ENCODE results near the gene FAM120A.
"Not testable (repeated sequence)": the region's sequence is repeated elsewhere in the genome, so short reads cannot be mapped to it uniquely, and the experiment has no call there.

Gene FAM120A

GRCh38 chr9:93512170-93512812 lies 60.8 kb downstream of the FAM120A start:
- not testable (repeated sequence) for DNase-seq

- no peak for DNase-seq
Observed at GRCh38 chr9:93513606-93514005, 62.1 kb downstream of the FAM120A start.

GRCh38 chr9:93517331-93517730 lies 65.8 kb downstream of the FAM120A start:
- no peak for DNase-seq

GRCh38 chr9:93520523-93520922 lies 69.0 kb downstream of the FAM120A start:
- DNase-seq = no peak

- DNase-seq = no peak
Observed at GRCh38 chr9:93522736-93523135, 71.3 kb downstream of the FAM120A start.

GRCh38 chr9:93523518-93524144 lies 72.1 kb downstream of the FAM120A start:
- no peak for DNase-seq

GRCh38 chr9:93525476-93525875 lies 74.0 kb downstream of the FAM120A start:
- DNase-seq = no peak

- no peak for DNase-seq
Observed at GRCh38 chr9:93531374-93531773, 79.9 kb downstream of the FAM120A start.

GRCh38 chr9:93532141-93532540 lies 80.7 kb downstream of the FAM120A start:
- DNase-seq = no peak

GRCh38 chr9:93533863-93534262 lies 82.4 kb downstream of the FAM120A start:
- DNase-seq = no peak

- DNase-seq = no peak
Observed at GRCh38 chr9:93536167-93536566, 84.7 kb downstream of the FAM120A start.

- DNase-seq = no peak
Observed at GRCh38 chr9:93536874-93537273, 85.4 kb downstream of the FAM120A start.

- DNase-seq = no peak
Observed at GRCh38 chr9:93540305-93540704, 88.8 kb downstream of the FAM120A start.

GRCh38 chr9:93541005-93541404 lies 89.5 kb downstream of the FAM120A start:
- no peak for DNase-seq

GRCh38 chr9:93541581-93542349 lies 90.3 kb downstream of the FAM120A start:
- no peak for DNase-seq

- no peak for DNase-seq
Observed at GRCh38 chr9:93543117-93543516, 91.6 kb downstream of the FAM120A start.

- no peak for DNase-seq
Observed at GRCh38 chr9:93546356-93546755, 94.9 kb downstream of the FAM120A start.

- no peak for DNase-seq
Observed at GRCh38 chr9:93549611-93550010, 98.1 kb downstream of the FAM120A start.

GRCh38 chr9:93552923-93553322 lies 101.4 kb downstream of the FAM120A start:
- no peak for DNase-seq

- no peak for DNase-seq
Observed at GRCh38 chr9:93555370-93555769, 103.9 kb downstream of the FAM120A start.

- no peak for DNase-seq
Observed at GRCh38 chr9:93557366-93558137, 106.1 kb downstream of the FAM120A start.

- no peak for DNase-seq
Observed at GRCh38 chr9:93558503-93558902, 107.0 kb downstream of the FAM120A start.

- DNase-seq = no peak
Observed at GRCh38 chr9:93560991-93561390, 109.5 kb downstream of the FAM120A start.
